ENCODE results near the gene IQCC.

IQCC gene

DNA sequence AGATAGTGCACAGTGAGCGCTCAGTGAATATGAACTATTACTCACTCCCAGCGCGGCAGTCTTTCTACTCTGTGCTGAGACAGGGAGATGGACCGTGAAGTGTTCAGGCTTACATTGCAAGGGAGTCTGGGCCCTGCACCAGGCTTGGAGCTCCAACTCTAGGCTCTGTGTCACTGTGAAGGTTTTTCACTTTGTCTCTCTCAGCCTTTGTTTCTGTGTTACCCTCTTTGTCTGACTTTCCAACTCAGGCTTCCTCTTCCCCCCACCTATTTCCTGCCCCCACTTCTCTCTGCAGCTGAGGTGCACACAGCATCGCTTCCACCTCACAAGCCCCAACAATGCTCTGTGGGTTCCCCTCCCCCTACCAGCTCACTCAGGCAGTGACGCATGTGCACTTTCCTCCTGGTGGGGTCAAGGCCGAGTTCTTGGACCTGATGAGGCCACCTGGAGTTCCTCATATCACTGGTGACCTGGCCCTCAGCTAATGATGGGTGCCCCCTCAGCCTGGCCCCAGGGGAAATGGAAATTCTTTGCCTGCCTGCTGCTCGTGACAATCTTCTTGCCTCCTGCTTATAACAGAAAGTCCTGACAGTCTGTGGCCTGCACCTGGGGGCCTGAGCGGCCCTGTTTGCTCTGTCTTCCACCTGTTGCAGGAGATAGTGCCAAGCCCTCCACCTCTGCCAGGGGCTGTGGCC is 44.5 kb downstream of the IQCC start:
- H3K9me3 Mint-ChIP-seq, result no peaks in the 10 kb centered on the region
- H3K27ac Mint-ChIP-seq, result peak overlapping the region; percentile 98
- peaks cover 49% of the 10 kb centered on the region for H3K4me1 Mint-ChIP-seq (ENCODE audit: low read depth)
- peak overlapping the region; percentile 99 for H3K4me3 Mint-ChIP-seq
- no peaks in the 10 kb centered on the region for H3K27me3 Mint-ChIP-seq (ENCODE audit: low read depth)
- H3K36me3 Mint-ChIP-seq (ENCODE audit: low read depth), result peaks cover 21% of the 10 kb centered on the region

DNA sequence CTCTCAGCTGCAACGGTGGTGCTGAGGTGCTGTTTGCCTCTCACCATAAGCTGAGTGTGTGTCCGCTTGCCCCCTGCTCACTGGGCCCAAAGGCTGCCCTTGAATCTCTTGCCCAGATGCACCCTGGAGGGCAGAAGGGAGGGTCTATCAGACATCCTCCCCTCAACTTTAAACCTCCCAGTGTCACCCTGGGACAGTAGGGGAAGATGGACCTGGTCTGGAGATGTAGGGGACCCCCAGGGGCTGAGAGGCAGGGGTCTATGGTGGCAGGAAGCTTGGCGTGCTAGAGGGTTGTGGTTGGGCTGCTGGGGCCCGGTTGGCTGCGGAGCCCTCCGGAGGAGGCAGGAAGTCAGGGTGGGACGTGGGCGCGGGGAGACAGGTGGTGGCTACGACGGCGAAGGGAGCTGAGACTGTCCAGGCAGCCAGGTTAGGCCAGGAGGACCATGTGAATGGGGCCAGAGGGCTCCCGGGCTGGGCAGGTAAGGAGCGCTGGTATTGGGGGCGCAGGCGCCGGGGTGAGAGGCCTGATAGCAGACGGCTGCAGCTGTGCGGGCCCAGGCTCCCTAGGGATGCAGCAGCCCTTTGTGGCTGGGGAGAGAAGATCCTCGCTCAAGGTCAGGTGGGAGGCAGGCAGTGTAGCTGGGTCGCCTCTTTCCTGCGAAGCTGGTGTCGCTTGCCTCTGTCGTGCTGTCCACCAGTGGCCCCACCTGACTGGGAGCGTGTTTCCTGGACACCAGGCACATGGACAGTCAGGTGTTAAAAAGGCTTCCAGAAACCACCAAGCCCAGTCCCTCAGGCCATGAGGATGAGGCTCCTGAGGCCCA is 45.6 kb downstream of the IQCC start, which contains the start of gene LCK:
LCK (plus strand) TSS at position 373 of the 824 bp plus-strand sequence. CDS start 23,065 bp downstream, outside the sequence.
- no peaks in the 10 kb centered on the region for H3K9me3 Mint-ChIP-seq
- no peaks in the 10 kb centered on the region for H3K27me3 Mint-ChIP-seq (ENCODE audit: low read depth)
- peak within 1 kb of the TSS; percentile 98 for H3K27ac Mint-ChIP-seq
- peak within 1 kb of the TSS; percentile 99 for H3K4me3 Mint-ChIP-seq
- peaks cover 26% of the 10 kb centered on the region for H3K36me3 Mint-ChIP-seq (ENCODE audit: low read depth)
- peaks cover 54% of the 10 kb centered on the region for H3K4me1 Mint-ChIP-seq (ENCODE audit: low read depth)

- Mint-ChIP-seq H3K4me1 (ENCODE audit: low read depth) (peaks cover 41% of the 10 kb centered on the region), H3K4me3 (peak overlapping the region; percentile 85), H3K36me3 (ENCODE audit: low read depth) (peaks cover 41% of the 10 kb centered on the region), H3K27me3 (ENCODE audit: low read depth) (no peaks in the 10 kb centered on the region), H3K9me3 (no peaks in the 10 kb centered on the region), H3K27ac (peak overlapping the region; percentile 86)
These were observed 49.9 kb downstream of the IQCC start for GRCh38 chr1:32255072-32256071.

DNA sequence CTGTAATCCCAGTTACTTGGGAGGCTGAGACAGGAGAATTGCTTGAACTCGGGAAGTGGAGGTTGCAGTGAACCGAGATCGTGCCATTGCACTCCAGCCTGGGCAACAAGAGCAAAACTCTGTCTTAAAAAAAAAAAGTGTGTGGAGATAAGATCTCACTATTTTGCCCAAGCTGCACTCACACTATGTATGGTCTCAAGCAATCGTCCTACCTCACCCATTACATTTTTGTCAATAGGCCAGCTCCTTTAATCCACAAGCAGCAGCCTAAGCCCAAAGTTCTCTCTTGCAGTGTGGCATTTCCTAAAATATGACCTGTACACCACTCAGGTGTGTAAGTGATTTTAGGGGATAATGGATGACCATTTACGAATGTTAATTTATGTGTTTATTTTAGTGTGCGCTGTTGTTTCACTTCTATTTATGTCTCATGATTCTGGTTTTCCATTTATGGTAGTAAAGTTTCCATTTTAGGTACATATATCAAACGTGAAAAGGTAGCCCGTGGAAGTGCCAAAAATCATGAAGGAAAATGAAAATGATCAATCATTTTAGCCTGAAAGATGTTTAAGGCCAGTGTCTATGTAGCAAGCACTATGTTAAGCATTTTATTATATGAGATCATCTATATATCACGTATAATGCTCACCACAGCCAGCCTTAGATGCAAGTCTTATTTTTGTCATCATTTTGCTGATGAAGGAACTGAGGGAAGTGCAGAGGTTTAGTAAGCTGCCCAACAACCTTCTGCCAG is 51.2 kb downstream of the IQCC start:
- Mint-ChIP-seq H3K27ac (peak overlapping the region; percentile 95), H3K36me3 (ENCODE audit: low read depth) (peaks cover 44% of the 10 kb centered on the region)

DNA sequence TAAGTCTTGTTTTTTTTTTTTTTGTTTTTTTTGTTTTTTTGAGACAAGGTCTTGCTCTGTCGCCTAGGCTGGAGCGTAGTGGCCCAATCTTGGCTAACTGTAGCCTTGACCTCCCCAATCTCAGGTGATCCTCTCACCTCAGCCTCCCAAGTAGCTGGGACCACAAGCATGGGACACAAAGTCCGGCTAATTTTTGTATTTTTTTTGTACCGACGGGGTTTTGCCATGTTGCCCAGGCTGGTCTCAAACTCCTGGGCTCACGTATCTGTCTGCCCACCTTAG is 51.7 kb downstream of the IQCC start:
- H3K4me1 Mint-ChIP-seq (ENCODE audit: low read depth), result peaks cover 35% of the 10 kb centered on the region
- H3K27me3 Mint-ChIP-seq (ENCODE audit: low read depth), result no peaks in the 10 kb centered on the region
- H3K27ac Mint-ChIP-seq, result peak overlapping the region; percentile 95
- no peaks in the 10 kb centered on the region for H3K9me3 Mint-ChIP-seq
- peak overlapping the region; percentile 86 for H3K4me3 Mint-ChIP-seq
- H3K36me3 Mint-ChIP-seq (ENCODE audit: low read depth), result peaks cover 40% of the 10 kb centered on the region

More for the DNA sequence above, 51.2 kb downstream of the IQCC start:
- H3K27me3 Mint-ChIP-seq (ENCODE audit: low read depth), result no peaks in the 10 kb centered on the region
- H3K4me3 Mint-ChIP-seq, result peak overlapping the region; percentile 86
- H3K9me3 Mint-ChIP-seq, result no peaks in the 10 kb centered on the region
- peaks cover 38% of the 10 kb centered on the region for H3K4me1 Mint-ChIP-seq (ENCODE audit: low read depth)
